Smooth muscle cell (in vitro differentiated cells): ENCODE measurements around the gene PPM1M. TPM values are rescaled to one million over a fixed set of nuclear protein-coding genes. Genes with fewer than 3 reads are reported as not detected.

Experiments used
- DNase-seq: peaks from one replicate; lab custom pipeline; 2025; ENCODE audit not compliant: unreplicated experiment; lab: John Stamatoyannopoulos, UW
- H2AFZ ChIP-seq: fragments of 200-600 bp; sonication (generic); 2 replicates; pipeline ENCODE4 v1.6.0; 2016; ENCODE audit warnings: antibody characterized with exemption, low read depth, mild to moderate bottlenecking
- H3F3A ChIP-seq: fragments of 200-600 bp; sonication (generic); 2 replicates; pipeline ENCODE4 v1.6.0; 2017; ENCODE audit warnings: antibody characterized with exemption, low read depth
- H3K27ac ChIP-seq: fragments of 200-600 bp; sonication (generic); 2 replicates; pipeline ENCODE4 v1.5.1; 2016; ENCODE audit warnings: low read depth, mild to moderate bottlenecking
- H3K27me3 ChIP-seq: fragments of 200-600 bp; sonication (generic); 2 replicates; pipeline ENCODE4 v1.6.1; 2016; ENCODE audit warnings: low read depth, mild to moderate bottlenecking
- H3K36me3 ChIP-seq: fragments of 200-600 bp; sonication (generic); 2 replicates; pipeline ENCODE4 v1.5.1; 2016; ENCODE audit warnings: low read depth
- H3K4me1 ChIP-seq: fragments of 200-600 bp; sonication (generic); 2 replicates; pipeline ENCODE4 v1.5.1; 2016; ENCODE audit warnings: low read depth
- H3K4me2 ChIP-seq: fragments of 200-600 bp; sonication (generic); 2 replicates; pipeline ENCODE4 v1.6.0; 2016; ENCODE audit warnings: mild to moderate bottlenecking
- H3K4me3 ChIP-seq: fragments of 200-600 bp; sonication (generic); 2 replicates; pipeline ENCODE4 v1.5.1; 2016; ENCODE audit warnings: mild to moderate bottlenecking
- H3K79me2 ChIP-seq: fragments of 200-600 bp; sonication (generic); 2 replicates; pipeline ENCODE4 v1.6.0; 2016; ENCODE audit warnings: low read depth, mild to moderate bottlenecking
- H3K9ac ChIP-seq: fragments of 200-600 bp; sonication (generic); 2 replicates; pipeline ENCODE4 v1.6.0; 2016; ENCODE audit warnings: low read depth
- H3K9me3 ChIP-seq: fragments of 200-600 bp; sonication (generic); replicated peaks from 2 replicates; pipeline ENCODE4 v1.5.1; 2016; ENCODE audit warnings: low read depth
- H4K20me1 ChIP-seq: fragments of 200-600 bp; sonication (generic); 2 replicates; pipeline ENCODE4 v1.6.0; 2016; ENCODE audit warnings: low read depth
- WGBS: methylation state at CpG from one replicate; pipeline ENCODE4 v1.1.7; 2016; ENCODE audit warnings: low lambda C conversion rate; 5-methylcytosine and 5-hydroxymethylcytosine counted together
- polyA plus RNA-seq: library from polyadenylated mRNA; unstranded; fragments of >200 nt; fragmentation: Nextera tagmentation; extraction: Ambion mirVana; gene quantifications from 2 replicates; pipeline ENCODE4 v1.2.1, GENCODE V29; 2016
- total RNA-seq: library from RNA; depleted of rRNA; stranded (reverse); fragments of >200 nt; gene quantifications from 2 replicates; pipeline ENCODE4 v1.2.3, GENCODE V29; 2014
- TF ChIP-seq, protein P1 (sequence below): fragments of 200-600 bp; sonication (generic); IDR thresholded peaks from 2 replicates; pipeline ENCODE4 v1.5.1; 2017; ENCODE audit warnings: borderline replicate concordance, mild to moderate bottlenecking, antibody characterized with exemption; ENCODE audit not compliant: insufficient read depth, poor library complexity, severe bottlenecking

PPM1M gene
- total and polyA plus RNA-seq, 2 experiments from 2014 or later = 7.0 to 11.0 TPM

DNA sequence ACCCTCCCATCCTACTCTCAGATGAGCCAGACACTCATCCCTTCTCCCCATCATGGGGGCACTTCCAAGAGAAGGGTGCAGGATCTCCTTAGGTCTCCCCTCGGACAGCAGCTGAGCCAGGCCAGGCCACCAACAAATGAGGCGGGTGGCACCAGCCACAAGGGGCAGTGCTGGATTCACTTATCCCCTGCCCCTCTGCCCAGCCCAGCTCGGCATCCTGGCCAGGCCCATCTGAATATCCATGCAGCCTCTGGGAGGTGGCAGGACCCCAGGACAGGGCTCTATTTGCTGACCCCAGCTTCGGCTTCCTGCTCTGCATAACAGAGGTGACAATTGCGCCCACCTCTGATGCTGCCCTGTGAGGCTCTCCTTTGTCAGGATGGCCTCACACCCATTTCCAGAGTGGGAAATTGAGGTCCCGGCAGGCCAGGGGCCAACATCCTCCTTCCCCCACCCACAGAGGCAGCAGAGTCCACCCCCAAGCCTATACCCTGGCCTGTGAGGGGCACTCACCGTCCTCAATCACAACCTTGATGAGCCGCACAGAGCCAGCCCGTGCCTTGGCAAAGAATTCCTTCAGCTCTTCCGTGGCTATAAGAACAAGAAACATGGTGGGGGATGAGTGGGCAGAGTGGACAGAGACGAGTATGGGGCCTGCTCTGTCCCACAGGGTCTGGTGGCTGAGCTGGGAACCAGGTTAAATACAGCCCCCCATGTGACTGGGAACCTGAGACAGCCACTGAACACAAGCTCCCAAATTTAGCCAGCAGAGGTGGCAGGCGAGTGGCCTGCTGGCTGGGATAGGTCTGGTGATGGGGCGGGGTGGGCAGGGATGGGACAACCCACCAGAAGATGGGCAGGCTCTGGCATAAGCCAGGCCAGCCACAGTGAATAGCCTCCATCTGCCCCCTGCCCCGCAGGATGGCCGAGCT is 10.8 kb upstream of the PPM1M start:
- Histone ChIP-seq H3K27ac (no peak overlapping the region), H3K27me3 (no peaks in the 10 kb centered on the region), H3K4me1 (peaks cover 11% of the 10 kb centered on the region), H3K9me3 (no peaks in the 10 kb centered on the region), H3F3A (no peaks in the 10 kb centered on the region), H2AFZ (no peak overlapping the region), H3K9ac (no peak overlapping the region), H3K79me2 (peaks cover 52% of the 10 kb centered on the region), H3K4me3 (no peak overlapping the region), H3K36me3 (no peaks in the 10 kb centered on the region), H4K20me1 (peaks cover 66% of the 10 kb centered on the region), H3K4me2 (no peak overlapping the region)
- DNase-seq = no peak
- TF ChIP-seq, protein P1, sequence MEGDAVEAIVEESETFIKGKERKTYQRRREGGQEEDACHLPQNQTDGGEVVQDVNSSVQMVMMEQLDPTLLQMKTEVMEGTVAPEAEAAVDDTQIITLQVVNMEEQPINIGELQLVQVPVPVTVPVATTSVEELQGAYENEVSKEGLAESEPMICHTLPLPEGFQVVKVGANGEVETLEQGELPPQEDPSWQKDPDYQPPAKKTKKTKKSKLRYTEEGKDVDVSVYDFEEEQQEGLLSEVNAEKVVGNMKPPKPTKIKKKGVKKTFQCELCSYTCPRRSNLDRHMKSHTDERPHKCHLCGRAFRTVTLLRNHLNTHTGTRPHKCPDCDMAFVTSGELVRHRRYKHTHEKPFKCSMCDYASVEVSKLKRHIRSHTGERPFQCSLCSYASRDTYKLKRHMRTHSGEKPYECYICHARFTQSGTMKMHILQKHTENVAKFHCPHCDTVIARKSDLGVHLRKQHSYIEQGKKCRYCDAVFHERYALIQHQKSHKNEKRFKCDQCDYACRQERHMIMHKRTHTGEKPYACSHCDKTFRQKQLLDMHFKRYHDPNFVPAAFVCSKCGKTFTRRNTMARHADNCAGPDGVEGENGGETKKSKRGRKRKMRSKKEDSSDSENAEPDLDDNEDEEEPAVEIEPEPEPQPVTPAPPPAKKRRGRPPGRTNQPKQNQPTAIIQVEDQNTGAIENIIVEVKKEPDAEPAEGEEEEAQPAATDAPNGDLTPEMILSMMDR = no peak
- 95% methylated on average over 15 of the region's 15 CpGs for WGBS

GRCh38 chr3:52236424-52236886 is 9.1 kb upstream of the PPM1M start:
- no peak overlapping the region for H3K27ac ChIP-seq
- no peaks in the 10 kb centered on the region for H3K9me3 ChIP-seq
- H3K36me3 ChIP-seq = no peaks in the 10 kb centered on the region
- 91% methylated on average over 5 of the region's 5 CpGs for WGBS
- peaks cover 5% of the 10 kb centered on the region for H3F3A ChIP-seq
- TF ChIP-seq, protein P1 = no peak
- no peak for DNase-seq
- peak overlapping the region; percentile 82 for H3K4me2 ChIP-seq
- no peak overlapping the region for H3K4me3 ChIP-seq
- peaks cover 52% of the 10 kb centered on the region for H3K79me2 ChIP-seq
- peak overlapping the region; percentile 81 for H3K9ac ChIP-seq
- H4K20me1 ChIP-seq = peaks cover 51% of the 10 kb centered on the region
- H3K27me3 ChIP-seq = no peaks in the 10 kb centered on the region
- H3K4me1 ChIP-seq = peaks cover 11% of the 10 kb centered on the region
- H2AFZ ChIP-seq = no peak overlapping the region

DNA sequence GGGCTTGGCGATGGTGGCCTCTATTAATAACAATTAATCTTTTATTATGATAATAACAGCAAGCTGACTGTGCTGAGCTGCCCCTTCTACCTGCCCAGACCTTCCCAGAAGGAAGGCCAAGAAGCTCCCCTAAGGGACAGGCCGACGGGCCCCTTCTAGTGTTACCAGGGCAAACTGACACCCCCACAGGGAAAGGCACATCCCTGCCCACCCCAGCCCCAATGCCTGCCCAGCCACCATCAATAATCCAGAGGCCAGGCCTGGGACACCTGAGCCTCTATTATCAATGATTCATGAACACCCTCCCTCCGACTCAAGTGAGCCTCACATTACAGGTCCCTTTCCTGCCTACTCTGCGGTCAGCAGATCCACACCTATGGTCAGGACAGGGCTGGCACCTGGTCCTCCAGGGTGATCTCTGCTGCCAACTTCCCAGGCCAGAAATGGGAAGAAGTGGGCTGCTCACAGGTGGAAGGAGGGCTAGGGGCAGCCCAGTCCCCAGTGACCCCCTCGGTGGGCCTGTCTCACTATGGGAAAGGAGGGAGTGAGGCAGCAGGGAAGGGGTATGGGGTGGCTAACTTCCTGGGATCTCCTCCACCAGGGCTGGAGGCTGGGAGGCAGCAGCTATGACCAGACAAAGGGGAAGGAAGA is 8.4 kb upstream of the PPM1M start:
- peak overlapping the region; percentile 81 for H3K9ac ChIP-seq
- H3K9me3 ChIP-seq = no peaks in the 10 kb centered on the region
- peak overlapping the region; percentile 80 for H3K4me3 ChIP-seq
- H2AFZ ChIP-seq = no peak overlapping the region
- H3K79me2 ChIP-seq = peaks cover 52% of the 10 kb centered on the region
- TF ChIP-seq, protein P1 = no peak
- peaks cover 9% of the 10 kb centered on the region for H3F3A ChIP-seq
- peaks cover 11% of the 10 kb centered on the region for H3K4me1 ChIP-seq
- H3K27ac ChIP-seq = peak overlapping the region; percentile 94
- peak overlapping the region; percentile 82 for H3K4me2 ChIP-seq
- no peak for DNase-seq
- H3K27me3 ChIP-seq = no peaks in the 10 kb centered on the region
- peaks cover 44% of the 10 kb centered on the region for H4K20me1 ChIP-seq
- H3K36me3 ChIP-seq = no peaks in the 10 kb centered on the region
- 79% methylated on average over 6 of the region's 6 CpGs for WGBS
